ENCODE data around the gene ZSCAN1. TPM values are rescaled to one million over a fixed set of nuclear protein-coding genes. Genes with fewer than 3 reads are reported as not detected.

ZSCAN1 gene
- total RNA-seq, 1 donor from 2014 or later = not detected

- intact Hi-C loops (cut with micrococcal nuclease) = no loop called here
- ChIA-PET POLR2A (no interaction called here), CTCF (no interaction called here)
- ATAC-seq (ENCODE audit: low read depth) (no peak), DNase-seq (no peak)
- no peak for TF ChIP-seq CTCF (IDR thresholded peaks at IDR 0.05)
- no peak overlapping the region for H3K27ac Mint-ChIP-seq
- peaks cover 16% of the 10 kb centered on the region for H3K9me3 Mint-ChIP-seq
- no peak overlapping the region for H3K4me3 Mint-ChIP-seq
- H3K4me1 Mint-ChIP-seq = no peaks in the 10 kb centered on the region
- H3K36me3 Mint-ChIP-seq (ENCODE audit: low read depth) = peaks cover 6% of the 10 kb centered on the region
- H3K27me3 Mint-ChIP-seq = peaks cover 22% of the 10 kb centered on the region
These were observed 4.9 kb downstream of the ZSCAN1 start for GRCh38 chr19:58038688-58039204.

- POLR2A ChIA-PET = no interaction called here
- H3K9me3 Mint-ChIP-seq = peaks cover 12% of the 10 kb centered on the region
- CTCF ChIA-PET = no interaction called here
- no peak for TF ChIP-seq CTCF (IDR thresholded peaks at IDR 0.05)
- intact Hi-C loops (cut with micrococcal nuclease) = no loop called here
- H3K4me1 Mint-ChIP-seq = no peaks in the 10 kb centered on the region
- no peak for ATAC-seq (ENCODE audit: low read depth)
- DNase-seq = no peak
- H3K4me3 Mint-ChIP-seq = no peak overlapping the region
- H3K27me3 Mint-ChIP-seq = peaks cover 11% of the 10 kb centered on the region
- peaks cover 1% of the 10 kb centered on the region for H3K36me3 Mint-ChIP-seq (ENCODE audit: low read depth)
- no peak overlapping the region for H3K27ac Mint-ChIP-seq
These were observed 7.1 kb downstream of the ZSCAN1 start for GRCh38 chr19:58040751-58041525.

GRCh38 chr19:58042495-58043340, 8.9 kb downstream of the ZSCAN1 start:
- Mint-ChIP-seq H3K27ac (no peak overlapping the region), H3K36me3 (ENCODE audit: low read depth) (peaks cover 1% of the 10 kb centered on the region), H3K9me3 (peaks cover 13% of the 10 kb centered on the region), H3K4me3 (no peak overlapping the region), H3K27me3 (peaks cover 7% of the 10 kb centered on the region), H3K4me1 (no peaks in the 10 kb centered on the region)
- no peak for ATAC-seq (ENCODE audit: low read depth)
- no peak for TF ChIP-seq CTCF (IDR thresholded peaks at IDR 0.05)
- ChIA-PET CTCF (interaction anchor here (0.7 kb wide), 1 partner anchor 1685 kb away, joined by 4 read pairs; no protein-coding TSS in a partner anchor), POLR2A (no interaction called here)
- no peak for DNase-seq
- intact Hi-C loops (cut with micrococcal nuclease) = no loop called here

GRCh38 chr19:58044391-58044790, 10.6 kb downstream of the ZSCAN1 start:
- no peak overlapping the region for H3K27ac Mint-ChIP-seq
- TF ChIP-seq CTCF (IDR thresholded peaks at IDR 0.05) = no peak
- no peak overlapping the region for H3K4me3 Mint-ChIP-seq
- no peak for DNase-seq
- peaks cover 16% of the 10 kb centered on the region for H3K9me3 Mint-ChIP-seq
- intact Hi-C loops (cut with micrococcal nuclease) = no loop called here
- ATAC-seq (ENCODE audit: low read depth) = no peak
- no peaks in the 10 kb centered on the region for H3K27me3 Mint-ChIP-seq
- ChIA-PET CTCF (no interaction called here), POLR2A (no interaction called here)
- H3K4me1 Mint-ChIP-seq = no peaks in the 10 kb centered on the region
- peaks cover 1% of the 10 kb centered on the region for H3K36me3 Mint-ChIP-seq (ENCODE audit: low read depth)

- DNase-seq (no peak), ATAC-seq (ENCODE audit: low read depth) (no peak)
- Mint-ChIP-seq H3K4me1 (no peaks in the 10 kb centered on the region), H3K9me3 (peaks cover 19% of the 10 kb centered on the region), H3K4me3 (no peak overlapping the region), H3K27ac (no peak overlapping the region), H3K36me3 (ENCODE audit: low read depth) (peaks cover 1% of the 10 kb centered on the region), H3K27me3 (no peaks in the 10 kb centered on the region)
- CTCF ChIA-PET = no interaction called here
- POLR2A ChIA-PET = no interaction called here
- intact Hi-C loops (cut with micrococcal nuclease) = no loop called here
- no peak for TF ChIP-seq CTCF (IDR thresholded peaks at IDR 0.05)
These were observed 11.1 kb downstream of the ZSCAN1 start for GRCh38 chr19:58044886-58045285.
